Ramos (cell line): ENCODE measurements around the gene NLGN4Y.

Experiments used
- in situ Hi-C: fragments of 300-500 bp; cut with MboI; formaldehyde crosslinking; loops from one replicate; pipeline ENCODE4 v1.14.3; 2022; ENCODE audit warnings: low sequenced_read_pairs; ENCODE audit not compliant: unreplicated experiment

NLGN4Y gene

DNA sequence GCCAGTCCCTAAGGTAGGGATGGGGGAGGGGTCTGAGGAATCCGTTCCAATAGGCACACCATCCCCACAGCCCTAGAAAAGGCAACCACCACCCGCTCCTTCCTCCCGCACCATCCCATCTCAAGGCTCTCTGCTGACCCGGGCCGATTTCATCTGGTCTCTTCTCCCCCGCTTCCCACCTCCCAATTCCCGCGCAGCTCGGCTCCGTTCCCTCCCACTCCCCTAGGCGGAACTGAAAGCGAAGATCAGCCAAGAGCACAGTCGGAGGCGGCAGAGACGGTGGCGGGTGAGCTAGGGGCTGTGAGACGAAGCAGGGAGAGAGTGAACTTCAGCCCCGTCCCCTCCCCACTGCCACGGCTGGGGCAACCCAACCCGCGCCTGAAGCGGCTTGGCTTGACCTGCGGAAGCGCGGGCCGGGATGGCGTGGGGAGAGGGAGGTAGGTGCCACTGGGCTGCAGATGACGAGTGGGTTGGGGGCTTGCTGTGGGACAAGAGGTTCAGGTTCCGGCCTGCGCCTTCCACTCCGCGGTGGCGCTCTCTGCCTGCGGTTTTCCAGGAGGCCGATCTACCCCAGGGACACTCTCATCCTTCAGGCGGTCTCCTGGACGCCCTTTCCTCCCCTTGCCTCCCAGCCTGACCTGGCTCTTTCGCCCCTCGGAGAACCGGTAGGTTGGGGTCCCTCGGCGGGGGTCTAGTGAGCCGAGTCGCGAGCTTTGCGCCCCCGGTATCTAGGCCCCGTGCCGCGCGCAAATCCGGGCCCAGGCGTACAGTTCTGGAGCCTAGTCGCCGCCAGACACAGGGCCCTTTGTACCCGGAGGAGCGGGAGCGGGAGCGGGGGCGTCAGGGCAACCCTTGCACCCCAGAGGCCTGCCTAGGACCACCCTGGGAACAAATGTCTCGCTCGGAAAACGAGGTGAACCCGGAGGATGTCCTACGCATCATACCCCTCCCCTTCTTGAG, at the start of gene NLGN4Y:
Gene NLGN4Y (plus strand): TSS at position 258 of the 960 bp plus-strand sequence. CDS start 97,591 bp downstream, outside the sequence.
- in situ Hi-C loops: no loop called here

DNA sequence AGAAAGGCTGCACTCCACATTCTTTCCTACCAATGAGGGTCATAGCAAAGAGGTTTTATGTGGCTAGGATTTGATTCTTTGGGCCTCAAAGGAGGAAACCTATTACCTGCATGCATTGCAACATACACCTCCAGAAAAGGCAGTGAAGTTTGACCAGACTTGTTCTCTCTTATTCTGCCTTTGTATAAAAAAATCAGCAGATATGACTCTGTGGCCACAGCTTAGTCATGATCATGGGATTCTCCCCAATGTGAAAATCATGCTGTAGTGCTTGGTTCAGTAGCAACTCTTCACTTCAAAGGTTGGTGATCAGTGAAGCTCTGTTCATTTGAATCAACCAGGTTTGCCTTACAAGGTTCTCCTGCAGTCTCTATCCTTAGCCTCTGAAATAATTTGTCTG, 38.4 kb upstream of the NLGN4Y start:
- in situ Hi-C loops: no loop called here

DNA sequence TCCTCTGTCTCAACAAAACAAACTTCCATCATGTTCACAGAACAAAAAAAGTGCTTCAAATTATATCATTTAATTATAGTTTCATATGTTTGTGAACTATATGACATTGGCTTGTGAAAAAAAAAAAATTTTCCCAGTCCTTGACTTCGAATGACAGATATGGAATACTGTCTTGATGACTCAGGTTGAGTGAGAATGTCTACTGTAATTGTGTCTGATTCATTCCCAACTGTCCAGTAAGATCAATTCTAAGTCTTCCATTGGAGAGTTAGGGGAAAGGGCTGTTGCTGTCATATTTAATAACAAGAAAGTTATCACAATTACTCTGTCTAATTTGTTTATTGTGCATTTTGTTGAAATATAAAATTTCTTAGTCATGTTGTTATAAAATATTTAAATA, 34.1 kb upstream of the NLGN4Y start:
- in situ Hi-C loops: no loop called here

DNA sequence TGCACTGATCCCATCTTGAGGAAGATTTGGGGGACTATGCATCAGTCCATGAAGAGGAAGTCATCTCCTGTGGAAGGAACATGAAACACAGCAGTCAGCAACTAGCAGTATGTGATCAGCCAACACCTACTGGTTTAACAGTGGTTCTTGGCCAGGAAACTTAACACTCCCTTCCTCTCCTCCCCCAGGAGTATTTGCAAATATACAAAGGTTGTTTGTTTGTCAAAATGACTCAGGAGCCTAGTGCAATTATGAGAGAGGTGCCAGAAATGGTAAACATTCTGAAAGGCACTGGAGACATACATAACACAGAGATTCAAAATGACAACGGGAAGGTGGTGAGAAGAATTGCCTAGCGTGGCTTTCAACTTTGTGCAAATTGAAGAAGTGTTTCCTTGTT, 26.3 kb upstream of the NLGN4Y start:
- in situ Hi-C loops: no loop called here

DNA sequence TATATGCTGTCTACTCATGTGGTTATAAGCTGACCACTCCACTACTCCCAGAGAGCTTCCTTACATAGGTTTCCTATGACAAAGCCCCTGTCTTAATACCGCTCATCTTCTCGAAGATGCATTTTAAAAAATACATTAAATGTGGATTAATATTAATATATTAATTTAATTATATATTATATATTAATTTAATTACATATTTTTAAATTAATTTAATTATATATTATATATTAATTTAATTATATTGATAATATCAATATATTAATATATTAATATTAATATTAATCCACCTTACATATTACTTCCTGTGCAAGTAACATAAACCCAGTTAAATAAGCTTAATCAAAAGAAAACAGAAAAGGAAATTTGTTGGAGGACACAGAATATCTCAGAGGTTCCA, 19.7 kb upstream of the NLGN4Y start:
- in situ Hi-C loops: no loop called here

DNA sequence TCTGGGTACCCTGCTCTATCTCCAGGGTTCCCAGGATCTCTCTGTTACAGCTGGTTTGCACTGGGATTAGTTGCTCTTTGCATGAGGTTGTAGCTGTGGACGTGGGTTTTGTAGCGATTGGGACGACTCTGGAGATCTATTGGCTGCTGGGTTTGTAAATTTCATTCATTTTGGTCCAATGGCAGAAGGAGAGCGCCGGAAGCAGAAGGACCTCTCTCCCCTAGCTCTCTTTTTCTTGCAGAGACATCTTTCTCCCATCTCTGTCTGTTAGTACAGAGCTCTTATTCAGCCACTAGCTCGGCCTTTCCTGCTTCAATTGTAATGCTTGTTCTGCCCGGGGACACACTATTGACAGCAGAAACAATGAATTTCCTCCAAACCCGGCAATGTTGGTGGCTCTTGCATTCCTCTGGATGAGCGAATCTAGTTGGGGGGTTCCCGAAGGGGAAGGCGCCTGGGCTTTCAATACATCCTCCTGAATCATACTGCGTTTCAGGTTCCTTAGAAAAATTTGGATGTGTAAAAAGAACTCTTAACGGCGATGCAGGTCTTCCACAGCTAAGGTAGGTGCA, 1.9 kb upstream of the NLGN4Y start:
- in situ Hi-C loops: no loop called here

DNA sequence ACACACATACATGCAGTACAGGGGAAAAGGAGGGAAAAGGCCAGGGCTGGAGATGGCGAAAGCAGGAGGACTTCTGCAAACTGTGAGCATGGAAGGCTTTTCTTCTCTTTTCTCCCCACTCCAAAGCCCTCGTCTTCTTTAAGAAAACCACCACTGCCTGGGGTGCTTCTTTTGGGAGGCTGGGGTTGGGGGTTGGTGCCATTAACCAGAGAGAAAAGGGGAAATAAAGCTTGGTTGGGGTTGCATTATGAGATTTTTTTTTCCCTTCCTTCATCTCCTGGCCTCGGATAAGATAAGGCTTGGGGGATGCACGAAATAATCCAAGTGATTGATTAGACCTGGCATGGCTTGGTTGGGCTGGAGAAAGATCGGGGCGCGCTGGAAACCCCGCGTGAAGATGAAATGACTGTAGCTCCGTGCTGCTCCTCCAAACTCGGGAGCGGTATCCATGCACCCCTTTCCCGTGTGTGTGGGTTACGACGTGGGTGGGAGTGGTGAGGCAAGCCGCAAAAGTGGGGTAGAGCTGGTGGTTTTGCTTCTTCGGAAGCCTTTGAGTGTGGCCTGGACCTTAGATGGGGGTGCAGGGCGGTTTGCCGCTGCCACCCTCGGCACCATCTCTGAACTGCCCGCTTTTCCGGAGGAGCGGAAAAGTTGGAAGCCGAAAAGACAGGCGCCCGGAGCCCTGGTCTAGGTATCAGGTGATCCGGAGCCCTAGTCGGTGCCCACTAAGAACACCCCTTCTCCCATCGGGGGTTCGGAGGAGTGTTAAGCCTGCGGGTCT, 648 bp upstream of the NLGN4Y start:
- in situ Hi-C loops: no loop called here

DNA sequence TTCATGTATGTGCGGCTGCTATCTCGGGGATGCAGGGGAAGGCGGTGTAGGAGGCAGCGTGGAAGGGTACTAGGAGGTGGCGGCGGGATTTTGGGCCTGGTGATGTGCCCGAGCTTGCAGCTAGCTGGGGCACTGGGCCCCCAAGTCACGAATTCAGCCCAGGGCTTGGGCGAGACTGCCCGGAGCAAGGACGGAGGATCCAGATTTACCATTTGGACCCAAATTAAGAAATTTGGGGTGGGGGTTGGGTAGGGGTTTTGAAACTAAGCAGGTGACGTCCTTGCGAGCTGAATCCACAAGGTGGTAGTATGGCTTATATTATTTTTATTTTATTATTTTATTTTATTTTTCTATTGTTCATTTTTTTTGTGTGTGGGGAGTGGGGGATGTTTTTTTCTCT, 986 bp downstream of the NLGN4Y start:
- in situ Hi-C loops: no loop called here

DNA sequence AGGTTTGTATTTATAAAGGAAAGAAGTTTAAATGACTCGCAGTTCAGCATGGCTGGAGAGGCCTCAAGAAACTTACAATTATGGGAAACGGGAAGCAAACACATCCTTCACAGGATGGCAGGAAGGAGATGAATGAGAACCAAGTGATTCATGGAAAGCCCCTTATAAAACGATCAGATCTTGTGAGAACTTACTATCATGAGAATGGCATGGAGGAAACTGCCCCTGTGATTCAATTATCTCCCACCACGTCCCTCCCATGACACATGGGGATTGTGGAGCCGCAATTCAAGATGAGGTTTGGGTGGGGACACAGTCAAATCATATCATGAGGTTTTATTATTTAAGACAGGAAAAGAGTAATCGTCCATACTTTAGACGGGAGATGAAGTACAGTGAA, 4.0 kb downstream of the NLGN4Y start:
- in situ Hi-C loops: no loop called here

DNA sequence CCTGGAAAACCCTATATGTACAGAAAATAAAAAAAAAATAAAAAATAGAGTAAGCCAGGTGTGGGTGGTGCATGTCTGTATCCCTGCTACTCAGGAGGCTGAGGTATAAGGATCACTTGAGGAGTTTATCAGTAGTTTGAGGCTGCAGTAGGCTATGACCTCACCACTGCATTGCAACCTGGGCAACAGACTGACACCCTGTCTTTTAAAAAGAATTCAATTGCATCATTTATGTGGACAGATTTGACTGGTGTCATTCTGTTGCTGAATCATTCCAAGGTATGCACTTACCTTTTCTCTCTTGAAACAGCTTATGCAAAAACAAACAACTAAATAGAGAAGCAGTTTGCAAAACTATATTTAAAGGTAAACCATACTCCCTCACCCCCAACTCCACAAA, 12.4 kb downstream of the NLGN4Y start:
- in situ Hi-C loops: no loop called here

DNA sequence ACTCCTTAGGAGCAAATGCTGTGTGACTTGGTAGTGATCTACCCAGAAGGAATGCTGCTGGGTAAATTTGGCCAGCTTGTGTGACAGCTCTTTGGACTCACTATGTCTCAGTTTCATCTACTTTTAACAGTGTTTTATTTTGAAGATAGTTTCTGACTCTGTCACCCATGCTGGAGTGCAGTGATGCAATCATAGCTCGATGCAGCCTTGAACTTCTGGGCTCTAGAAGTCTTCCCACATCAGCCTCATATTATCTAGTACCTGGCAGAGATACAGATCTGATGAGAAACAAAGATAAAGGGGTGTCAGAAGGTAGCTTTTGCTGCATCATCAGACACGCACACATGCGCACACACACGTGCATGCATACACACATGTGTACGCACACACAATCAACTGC, 19.2 kb downstream of the NLGN4Y start:
- in situ Hi-C loops: no loop called here

DNA sequence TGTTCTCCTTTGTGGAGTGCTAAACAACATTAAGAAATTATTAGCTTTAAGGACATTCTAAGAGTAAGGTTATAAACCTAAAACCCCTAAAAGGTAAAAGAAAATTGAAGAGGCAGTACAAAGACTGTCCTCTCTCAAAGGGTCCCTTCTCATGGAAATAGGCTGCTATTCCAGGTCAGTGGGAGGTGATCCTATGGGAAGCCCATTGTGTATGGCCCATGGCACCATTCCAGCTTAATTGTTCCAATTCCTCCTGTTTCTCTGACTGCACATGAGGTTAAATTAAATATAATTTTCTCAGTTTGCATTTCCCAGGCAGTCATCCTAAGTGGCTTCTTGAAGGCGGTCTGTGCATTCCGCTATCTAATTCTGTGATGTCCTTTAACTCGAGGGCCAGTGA, 57.0 kb downstream of the NLGN4Y start:
- in situ Hi-C loops: no loop called here

DNA sequence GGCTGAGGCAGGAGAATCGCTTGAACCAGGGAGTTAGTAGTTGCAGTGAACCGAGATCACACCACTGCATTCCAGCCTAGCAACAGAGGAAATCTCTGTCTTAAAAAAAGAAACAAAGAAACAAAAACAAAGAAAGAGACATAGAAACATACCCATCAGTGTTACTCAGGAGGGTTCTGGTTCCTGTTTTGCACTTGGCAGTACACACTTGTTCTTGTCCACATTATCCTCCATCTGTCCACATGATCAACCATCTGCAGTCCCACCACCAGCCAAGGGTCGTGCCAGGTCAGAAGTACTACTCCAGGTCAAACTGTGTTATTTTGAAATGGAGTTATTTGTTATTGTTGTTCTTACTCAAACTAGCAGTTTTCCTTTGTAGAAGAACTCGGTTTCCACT, 62.4 kb downstream of the NLGN4Y start:
- in situ Hi-C loops: no loop called here

DNA sequence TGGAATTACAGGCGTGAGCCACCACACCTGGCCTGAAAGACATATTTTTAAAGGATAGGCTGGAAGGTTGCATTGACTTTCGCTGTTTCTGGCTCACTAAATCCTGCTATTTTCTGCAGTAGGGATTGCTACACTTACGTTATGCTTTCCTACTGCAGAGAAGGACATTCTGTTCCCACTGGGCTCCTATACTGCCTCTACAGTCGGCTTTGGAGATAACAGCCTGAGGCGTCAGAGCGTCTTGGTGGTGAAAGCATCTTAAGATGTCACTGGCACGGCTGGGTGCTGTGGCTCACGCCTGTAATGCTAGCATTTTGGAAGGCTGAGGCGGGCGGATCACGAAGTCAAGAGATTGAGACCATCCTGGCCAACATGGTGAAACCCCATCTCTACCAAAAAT, 77.0 kb downstream of the NLGN4Y start:
- in situ Hi-C loops: no loop called here

DNA sequence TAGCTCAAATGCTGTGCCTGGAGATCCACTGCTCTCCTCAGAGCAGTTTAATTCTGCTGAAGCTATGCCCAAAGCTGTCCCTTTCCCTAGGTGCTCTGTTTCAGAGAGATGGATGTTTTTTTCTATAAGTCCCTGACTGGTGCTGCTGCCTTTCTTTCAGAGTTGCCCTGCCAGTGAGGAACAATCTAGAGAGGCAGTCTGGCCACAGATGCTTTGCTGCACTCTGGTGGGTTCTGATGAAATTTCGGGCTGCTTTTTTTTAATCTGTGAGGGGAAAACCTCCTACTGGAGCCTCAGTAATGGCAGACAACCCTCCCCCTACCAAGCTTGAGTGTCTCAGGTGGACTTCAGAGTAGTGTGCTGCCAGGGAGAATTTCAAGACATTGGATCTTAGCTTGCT, 93.3 kb downstream of the NLGN4Y start:
- in situ Hi-C loops: no loop called here

DNA sequence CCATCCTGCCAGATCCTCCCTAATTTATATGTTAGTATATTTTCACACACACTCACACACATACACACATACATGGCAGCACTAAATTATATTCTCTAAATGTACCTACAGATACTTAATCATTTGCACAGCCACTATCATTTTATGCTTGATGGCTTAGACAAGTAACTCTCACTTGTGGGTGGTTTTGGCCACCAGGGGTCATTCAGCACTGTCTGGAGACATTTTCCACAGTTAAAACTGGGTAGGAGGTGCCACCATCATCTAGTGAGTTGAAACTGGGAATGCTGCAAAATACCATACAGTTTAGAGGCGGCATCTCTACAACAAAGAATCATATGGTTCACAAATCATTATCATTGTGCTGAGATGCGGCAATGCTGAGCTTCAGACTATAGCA, 94.2 kb downstream of the NLGN4Y start:
- in situ Hi-C loops: no loop called here

DNA sequence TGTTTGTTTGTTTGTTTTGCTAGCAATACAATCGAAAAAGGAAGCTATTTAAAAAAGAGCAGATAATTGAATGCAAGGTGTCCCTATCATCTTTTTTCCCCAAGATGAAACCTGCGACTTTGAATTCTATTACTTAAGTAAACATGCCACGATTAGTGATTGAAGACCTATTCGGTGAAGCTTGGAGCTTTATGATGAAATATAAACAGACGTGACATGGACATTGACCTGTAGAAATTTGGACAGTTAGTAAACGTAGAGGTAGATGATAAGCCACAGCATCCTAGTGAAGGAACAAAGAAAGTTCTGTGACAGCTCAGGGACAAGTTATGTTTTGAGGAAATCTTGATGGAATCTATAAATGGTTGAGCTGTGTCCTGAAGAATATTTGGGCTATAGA, 103.9 kb downstream of the NLGN4Y start:
- in situ Hi-C loops: no loop called here

DNA sequence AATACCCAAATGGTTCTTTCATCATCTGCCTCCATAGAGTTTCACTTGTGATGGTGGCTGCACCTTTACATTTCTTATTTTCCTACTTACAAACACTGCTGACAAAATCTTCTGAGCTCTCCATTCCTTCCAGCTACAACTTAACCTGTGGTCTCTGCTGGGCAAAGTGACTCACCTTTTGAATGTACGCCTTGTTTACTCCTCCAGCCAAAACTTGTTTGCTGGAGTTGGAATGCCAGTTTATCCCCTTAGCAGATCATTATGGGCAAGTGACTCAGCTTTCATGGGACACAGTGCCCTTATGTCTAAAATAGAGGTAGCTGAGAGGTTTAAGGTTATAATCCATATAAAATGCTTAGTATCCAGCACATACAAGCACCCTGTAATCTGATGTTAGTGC, 107.3 kb downstream of the NLGN4Y start:
- in situ Hi-C loops: no loop called here

DNA sequence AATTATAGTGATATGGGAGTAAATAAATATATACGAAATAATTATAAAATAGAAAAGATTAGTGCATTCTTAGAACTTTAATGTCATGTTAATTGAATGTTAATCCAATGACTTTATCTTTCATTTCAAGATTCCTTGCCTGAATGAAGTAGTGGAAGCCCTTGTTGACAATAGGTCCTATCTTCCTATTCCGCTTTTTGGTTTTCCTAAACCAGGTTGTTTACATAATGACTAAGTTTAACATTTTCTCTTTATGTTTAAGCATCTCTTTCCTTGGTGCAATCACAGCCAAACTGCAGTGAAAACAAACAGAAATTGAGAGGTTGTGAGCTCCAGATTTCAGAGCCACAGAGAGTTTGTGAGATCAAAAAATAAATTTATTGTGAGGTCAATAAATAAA, 109.4 kb downstream of the NLGN4Y start:
- in situ Hi-C loops: no loop called here

DNA sequence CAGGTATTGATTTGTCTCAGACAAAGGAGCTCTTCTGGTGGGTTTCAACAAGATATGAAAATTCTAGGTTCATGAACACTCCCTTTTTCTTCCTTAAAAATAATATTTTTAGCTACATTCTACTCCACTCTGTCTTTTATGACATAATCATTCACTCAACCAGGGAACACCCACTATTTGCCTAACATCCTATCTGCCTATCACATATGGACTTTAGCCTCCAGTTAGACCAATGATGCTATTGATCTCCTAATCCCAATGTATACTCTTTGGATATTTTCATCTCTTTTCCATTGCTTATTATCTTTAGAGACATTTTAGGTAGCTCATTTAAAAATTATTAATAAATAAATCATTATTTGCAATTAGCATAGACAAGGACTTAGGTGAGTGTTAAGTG, 110.6 kb downstream of the NLGN4Y start:
- in situ Hi-C loops: no loop called here

DNA sequence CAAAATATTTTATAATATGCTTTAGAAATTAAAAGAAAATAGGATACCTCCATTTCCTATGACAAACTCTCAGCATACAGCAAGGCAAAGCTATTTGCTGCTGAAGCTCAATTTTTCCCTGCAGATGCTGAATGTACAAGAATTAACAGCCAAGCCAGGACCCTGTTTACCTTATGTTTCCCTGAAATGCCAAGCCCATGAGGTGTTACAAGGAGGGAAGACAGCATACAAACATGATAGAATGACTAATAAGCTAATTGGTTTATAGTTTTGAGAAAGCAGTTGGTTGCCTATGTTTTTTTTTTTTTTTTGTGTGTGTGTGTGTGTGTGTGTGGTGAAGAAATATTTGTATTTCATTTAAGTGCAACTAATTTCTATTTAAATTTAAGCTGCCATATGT, 113.2 kb downstream of the NLGN4Y start:
- in situ Hi-C loops: no loop called here
